HepG2 (cell line): ENCODE results near the gene AHSG. TPM values are rescaled to one million over a fixed set of nuclear protein-coding genes. Genes with fewer than 3 reads are reported as not detected.

Experiments used
- ARNT ChIP-seq: fragments of 450-650 bp; IDR thresholded peaks from 2 replicates; pipeline ENCODE4 v1.6.1; 2017
- ATF7-NPFF ChIP-seq: sonication (generic); formaldehyde crosslinking; IDR thresholded peaks from 2 replicates; pipeline ENCODE4 v1.8.1; 2023; ENCODE audit warnings: mild to moderate bottlenecking, low read depth, missing genetic modification reagents, moderate library complexity
- ATRX ChIP-seq: sonication (generic); formaldehyde crosslinking; IDR thresholded peaks from 2 replicates; pipeline ENCODE4 v1.4.0; 2020; ENCODE audit warnings: missing genetic modification reagents, borderline replicate concordance
- GLI4 ChIP-seq: sonication (generic); formaldehyde crosslinking; IDR thresholded peaks from 2 replicates; pipeline ENCODE4 v1.5.1; 2020; ENCODE audit warnings: missing genetic modification reagents, mild to moderate bottlenecking, moderate library complexity, borderline replicate concordance
- PAWR ChIP-seq: sonication (generic); formaldehyde crosslinking; IDR thresholded peaks from 2 replicates; pipeline ENCODE4 v1.4.0; 2020; ENCODE audit warnings: missing genetic modification reagents, mild to moderate bottlenecking, borderline replicate concordance
- PAX8 ChIP-seq: sonication (generic); formaldehyde crosslinking; IDR thresholded peaks from 2 replicates; pipeline ENCODE4 v1.8.0; 2022; ENCODE audit warnings: mild to moderate bottlenecking, missing genetic modification reagents, borderline replicate concordance
- RFX1 ChIP-seq: fragments of 450-650 bp; IDR thresholded peaks from 2 replicates; pipeline ENCODE4 v1.6.1; 2017
- ZGPAT ChIP-seq: IDR thresholded peaks from 2 replicates; pipeline ENCODE4 v1.6.1; 2016; ENCODE audit warnings: mild to moderate bottlenecking
- ZNF275 ChIP-seq: sonication (generic); formaldehyde crosslinking; IDR thresholded peaks from 2 replicates; pipeline ENCODE4 v1.8.0; 2022; ENCODE audit warnings: missing genetic modification reagents, mild to moderate bottlenecking, inconsistent platforms, borderline replicate concordance
- ZNF431 ChIP-seq: sonication (generic); formaldehyde crosslinking; IDR thresholded peaks from 2 replicates; pipeline ENCODE4 v1.9.0; 2022; ENCODE audit warnings: missing genetic modification reagents, low read depth, mild to moderate bottlenecking, borderline replicate concordance
- ZNF737 ChIP-seq: sonication (generic); formaldehyde crosslinking; IDR thresholded peaks from 2 replicates; pipeline ENCODE4 v1.5.0; 2020; ENCODE audit warnings: missing genetic modification reagents, mild to moderate bottlenecking, borderline replicate concordance
- ZNF766 ChIP-seq: sonication (generic); formaldehyde crosslinking; IDR thresholded peaks from 2 replicates; pipeline ENCODE4 v1.5.0; 2020; ENCODE audit warnings: missing genetic modification reagents, borderline replicate concordance
- ZNF788 ChIP-seq: sonication (generic); formaldehyde crosslinking; IDR thresholded peaks from 2 replicates; pipeline ENCODE4 v1.5.0; 2020; ENCODE audit warnings: mild to moderate bottlenecking, missing genetic modification reagents, borderline replicate concordance
- polyA plus RNA-seq, 8 experiments: library from polyadenylated mRNA; depleted of rRNA in 3 of 8; stranded (reverse) in 7 of 8; unstranded in 1 of 8; fragments of >200 nt; fragmentation: Illumina TruSeq in 4 of 8; extraction: Trizol in 4 of 8; gene quantifications; 2 replicates each; pipeline versions ENCODE4 v1.2.1 to v1.2.3, GENCODE V29; 2011 to 2016; ENCODE audit warnings: low read depth in 4 of 8, missing spikeins in 1 of 8, mixed read lengths in 1 of 8; ENCODE audit not compliant: insufficient read depth in 1 of 8
- total RNA-seq, 5 experiments: library from RNA; depleted of rRNA; stranded (reverse); fragments of >200 nt; fragmentation: Illumina TruSeq; extraction: Trizol; gene quantifications; 2 replicates each; pipeline ENCODE4 v1.2.3, GENCODE V29; 2016; ENCODE audit warnings: low read depth in 1 of 5
- TF ChIP-seq, protein P1 (sequence below): sonication (generic); formaldehyde crosslinking; IDR thresholded peaks from 2 replicates; pipeline ENCODE4 v1.4.0; 2020; ENCODE audit warnings: mild to moderate bottlenecking, missing genetic modification reagents
- TF ChIP-seq, protein P2 (sequence below): sonication (generic); formaldehyde crosslinking; IDR thresholded peaks from 2 replicates; pipeline ENCODE4 v1.4.0; 2020; ENCODE audit warnings: missing genetic modification reagents
- TF ChIP-seq, protein P3 (sequence below): IDR thresholded peaks from 2 replicates; pipeline ENCODE4 v1.6.1; 2012; ENCODE audit warnings: inconsistent platforms

Gene AHSG
- total and polyA plus RNA-seq, 2 of the 13 experiments (the other 11 are each of a cell fraction or from before 2014, with no cell fraction given), result 2,043 to 19,152 TPM

GRCh38 chr3:186599142-186599784, 13.6 kb upstream of the AHSG start (continued):
- TF ChIP-seq, protein P1, sequence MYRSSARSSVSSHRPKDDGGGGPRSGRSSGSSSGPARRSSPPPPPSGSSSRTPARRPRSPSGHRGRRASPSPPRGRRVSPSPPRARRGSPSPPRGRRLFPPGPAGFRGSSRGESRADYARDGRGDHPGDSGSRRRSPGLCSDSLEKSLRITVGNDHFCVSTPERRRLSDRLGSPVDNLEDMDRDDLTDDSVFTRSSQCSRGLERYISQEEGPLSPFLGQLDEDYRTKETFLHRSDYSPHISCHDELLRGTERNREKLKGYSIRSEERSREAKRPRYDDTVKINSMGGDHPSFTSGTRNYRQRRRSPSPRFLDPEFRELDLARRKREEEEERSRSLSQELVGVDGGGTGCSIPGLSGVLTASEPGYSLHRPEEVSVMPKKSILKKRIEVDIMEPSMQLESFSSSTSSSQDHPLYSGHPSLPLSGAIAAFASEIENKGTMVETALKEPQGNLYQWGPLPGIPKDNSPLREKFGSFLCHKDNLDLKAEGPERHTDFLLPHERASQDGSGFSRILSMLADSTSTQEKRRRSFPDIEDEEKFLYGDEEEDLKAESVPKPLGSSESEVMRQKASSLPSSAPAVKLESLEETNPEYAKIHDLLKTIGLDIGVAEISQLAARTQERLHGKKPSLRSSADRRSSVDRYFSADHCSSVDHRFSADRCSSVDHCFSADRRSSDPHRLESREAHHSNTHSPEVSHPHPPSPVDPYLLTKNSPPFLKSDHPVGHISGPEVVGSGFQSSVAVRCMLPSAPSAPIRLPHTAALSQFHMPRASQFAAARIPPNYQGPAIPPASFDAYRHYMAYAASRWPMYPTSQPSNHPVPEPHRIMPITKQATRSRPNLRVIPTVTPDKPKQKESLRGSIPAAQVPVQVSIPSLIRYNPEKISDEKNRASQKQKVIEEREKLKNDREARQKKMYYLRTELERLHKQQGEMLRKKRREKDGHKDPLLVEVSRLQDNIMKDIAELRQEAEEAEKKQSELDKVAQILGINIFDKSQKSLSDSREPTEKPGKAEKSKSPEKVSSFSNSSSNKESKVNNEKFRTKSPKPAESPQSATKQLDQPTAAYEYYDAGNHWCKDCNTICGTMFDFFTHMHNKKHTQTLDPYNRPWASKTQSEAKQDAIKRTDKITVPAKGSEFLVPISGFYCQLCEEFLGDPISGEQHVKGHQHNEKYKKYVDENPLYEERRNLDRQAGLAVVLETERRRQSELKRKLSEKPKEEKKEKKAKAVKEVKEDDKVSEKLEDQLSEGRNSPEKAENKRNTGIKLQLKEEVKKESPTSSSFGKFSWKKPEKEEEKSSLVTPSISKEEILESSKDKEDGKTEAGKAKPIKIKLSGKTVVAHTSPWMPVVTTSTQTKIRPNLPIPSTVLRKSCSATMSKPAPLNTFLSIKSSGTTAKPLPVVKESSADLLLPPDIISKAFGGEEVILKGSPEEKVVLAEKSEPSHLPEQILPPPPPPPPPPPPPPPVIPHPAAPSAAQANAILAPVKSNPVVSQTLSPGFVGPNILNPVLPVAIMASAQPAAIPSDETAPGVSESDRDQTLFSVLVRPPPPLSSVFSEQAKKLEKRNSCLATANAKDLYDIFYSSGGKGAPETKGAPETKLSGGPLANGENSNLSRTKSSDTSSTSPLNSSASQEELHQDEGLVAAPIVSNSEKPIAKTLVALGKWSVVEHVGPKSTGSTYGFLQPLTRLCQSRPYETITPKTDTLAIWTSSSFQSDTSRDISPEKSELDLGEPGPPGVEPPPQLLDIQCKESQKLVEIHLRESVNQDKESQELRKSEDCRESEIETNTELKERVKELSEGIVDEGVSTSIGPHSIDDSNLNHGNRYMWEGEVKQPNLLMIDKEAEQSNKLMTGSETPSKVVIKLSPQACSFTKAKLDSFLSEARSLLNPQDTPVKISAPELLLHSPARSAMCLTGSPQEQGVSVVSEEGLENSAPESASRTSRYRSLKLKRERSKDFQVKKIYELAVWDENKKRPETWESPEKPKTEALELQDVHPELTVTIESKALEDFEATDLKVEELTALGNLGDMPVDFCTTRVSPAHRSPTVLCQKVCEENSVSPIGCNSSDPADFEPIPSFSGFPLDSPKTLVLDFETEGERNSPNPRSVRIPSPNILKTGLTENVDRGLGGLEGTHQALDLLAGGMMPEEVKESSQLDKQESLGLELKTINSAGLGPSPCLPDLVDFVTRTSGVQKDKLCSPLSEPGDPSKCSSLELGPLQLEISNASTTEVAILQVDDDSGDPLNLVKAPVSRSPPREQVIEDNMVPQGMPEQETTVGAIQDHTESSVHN, result no peak
- TF ChIP-seq ZNF431 (no peak; the same call in 1 of the 2 replicates), PAX8 (CRISPR knock-in tag) (0 out of 2 replicates have a peak, but pooled peaks have one; percentile 22), ZNF737 (no peak), ZNF766 (CRISPR knock-in tag) (no peak; the same call in 1 of the 2 replicates), ARNT (no peak), RFX1 (no peak), ZNF275 (CRISPR knock-in tag) (no peak; the same call in 1 of the 2 replicates), ZNF788 (CRISPR knock-in tag) (peak; percentile 28; the same call in 1 of the 2 replicates), ZGPAT (CRISPR knock-in tag) (peak; percentile 86; the same call in 1 of the 2 replicates), PAWR (no peak), GLI4 (CRISPR knock-in tag) (no peak), ATF7-NPFF (CRISPR knock-in tag) (no peak), ATRX (CRISPR knock-in tag) (no peak)
- TF ChIP-seq, protein P2, sequence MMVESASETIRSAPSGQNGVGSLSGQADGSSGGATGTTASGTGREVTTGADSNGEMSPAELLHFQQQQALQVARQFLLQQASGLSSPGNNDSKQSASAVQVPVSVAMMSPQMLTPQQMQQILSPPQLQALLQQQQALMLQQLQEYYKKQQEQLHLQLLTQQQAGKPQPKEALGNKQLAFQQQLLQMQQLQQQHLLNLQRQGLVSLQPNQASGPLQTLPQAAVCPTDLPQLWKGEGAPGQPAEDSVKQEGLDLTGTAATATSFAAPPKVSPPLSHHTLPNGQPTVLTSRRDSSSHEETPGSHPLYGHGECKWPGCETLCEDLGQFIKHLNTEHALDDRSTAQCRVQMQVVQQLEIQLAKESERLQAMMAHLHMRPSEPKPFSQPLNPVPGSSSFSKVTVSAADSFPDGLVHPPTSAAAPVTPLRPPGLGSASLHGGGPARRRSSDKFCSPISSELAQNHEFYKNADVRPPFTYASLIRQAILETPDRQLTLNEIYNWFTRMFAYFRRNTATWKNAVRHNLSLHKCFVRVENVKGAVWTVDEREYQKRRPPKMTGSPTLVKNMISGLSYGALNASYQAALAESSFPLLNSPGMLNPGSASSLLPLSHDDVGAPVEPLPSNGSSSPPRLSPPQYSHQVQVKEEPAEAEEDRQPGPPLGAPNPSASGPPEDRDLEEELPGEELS, result peak; percentile 83
- TF ChIP-seq, protein P3, sequence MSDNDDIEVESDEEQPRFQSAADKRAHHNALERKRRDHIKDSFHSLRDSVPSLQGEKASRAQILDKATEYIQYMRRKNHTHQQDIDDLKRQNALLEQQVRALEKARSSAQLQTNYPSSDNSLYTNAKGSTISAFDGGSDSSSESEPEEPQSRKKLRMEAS, result no peak; the same call in 1 of the 2 replicates
